Loucy (cell line): ENCODE measurements around the gene PHLDB2.
A peak's percentile ranks its signal among the peaks of the same experiment; 100 is the strongest.

Source experiments
- H2AFZ ChIP-seq: fragments of 200-600 bp; sonication (generic); 2 replicates; pipeline ENCODE4 v1.6.0; 2016; ENCODE audit warnings: antibody characterized with exemption, mild to moderate bottlenecking, low read length, moderate library complexity
- H3F3A ChIP-seq: fragments of 200-600 bp; 2 replicates; pipeline ENCODE4 v1.6.0; 2016; ENCODE audit warnings: antibody characterized with exemption, low read depth, mild to moderate bottlenecking
- H3K27me3 ChIP-seq: fragments of 200-600 bp; sonication (generic); 2 replicates; pipeline ENCODE4 v1.6.1; 2014; ENCODE audit warnings: low read length, mild to moderate bottlenecking; ENCODE audit not compliant: insufficient read depth, poor library complexity, severe bottlenecking
- H3K36me3 ChIP-seq: fragments of 200-600 bp; sonication (generic); 2 replicates; pipeline ENCODE4 v1.6.1; 2016; ENCODE audit warnings: low read length; ENCODE audit not compliant: insufficient read depth
- H3K4me1 ChIP-seq: fragments of 200-600 bp; sonication (generic); 2 replicates; pipeline ENCODE4 v1.5.1; 2014; ENCODE audit warnings: low read length, mild to moderate bottlenecking; ENCODE audit not compliant: insufficient read depth, poor library complexity, severe bottlenecking
- H3K4me2 ChIP-seq: fragments of 200-600 bp; sonication (generic); 2 replicates; pipeline ENCODE4 v1.6.0; 2014; ENCODE audit warnings: antibody characterized with exemption, low read length, low read depth, mild to moderate bottlenecking; ENCODE audit not compliant: poor library complexity, severe bottlenecking
- H3K4me3 ChIP-seq: fragments of 200-600 bp; sonication (generic); 2 replicates; pipeline ENCODE4 v1.5.1; 2014; ENCODE audit warnings: low read length, mild to moderate bottlenecking, mixed read lengths; ENCODE audit not compliant: poor library complexity, severe bottlenecking
- H3K79me2 ChIP-seq: fragments of 200-600 bp; sonication (generic); 2 replicates; pipeline ENCODE4 v1.6.1; 2014; ENCODE audit warnings: low read length; ENCODE audit not compliant: insufficient read depth
- H3K9ac ChIP-seq: fragments of 200-600 bp; sonication (generic); 2 replicates; pipeline ENCODE4 v1.6.0; 2014; ENCODE audit warnings: mild to moderate bottlenecking, low read depth, low read length, moderate library complexity; ENCODE audit not compliant: poor library complexity, severe bottlenecking
- H3K9me2 ChIP-seq: fragments of 200-600 bp; sonication (generic); replicated peaks from 2 replicates; pipeline ENCODE4 v1.6.1; 2016; ENCODE audit warnings: low read depth, low read length, mixed read lengths
- H3K9me3 ChIP-seq: fragments of 200-600 bp; sonication (generic); 2 replicates; pipeline ENCODE4 v1.6.1; 2014; ENCODE audit warnings: mild to moderate bottlenecking, antibody characterized with exemption, low read length, low read depth; ENCODE audit not compliant: insufficient read depth
- H4K20me1 ChIP-seq: fragments of 200-600 bp; sonication (generic); 2 replicates; pipeline ENCODE4 v1.6.0; 2014; ENCODE audit warnings: antibody characterized with exemption, low read length, mild to moderate bottlenecking; ENCODE audit not compliant: insufficient read depth, poor library complexity, severe bottlenecking
- CTCF ChIP-seq: fragments of 200-600 bp; sonication (generic); conservative IDR thresholded peaks from 2 replicates; pipeline ENCODE4 v1.5.1; 2014; ENCODE audit warnings: mild to moderate bottlenecking, antibody characterized with exemption, low read length
- EZH2phosphoT487 ChIP-seq: fragments of 200-600 bp; IDR thresholded peaks from 2 replicates; pipeline ENCODE4 v1.6.1; 2018; ENCODE audit warnings: antibody characterized with exemption, mild to moderate bottlenecking, moderate library complexity, borderline replicate concordance

Gene PHLDB2

GRCh38 chr3:111904376-111905241 lies 45.5 kb downstream of the PHLDB2 start:
- TF ChIP-seq CTCF (no peak), EZH2phosphoT487 (no peak)
- Histone ChIP-seq H3K4me2 (no peak overlapping the region), H3K27me3 (no peaks in the 10 kb centered on the region), H2AFZ (no peak overlapping the region), H3K4me3 (no peak overlapping the region), H4K20me1 (no peaks in the 10 kb centered on the region), H3K9ac (no peak overlapping the region), H3K9me2 (no peaks in the 10 kb centered on the region), H3K36me3 (no peaks in the 10 kb centered on the region), H3F3A (no peaks in the 10 kb centered on the region), H3K9me3 (no peaks in the 10 kb centered on the region), H3K79me2 (no peaks in the 10 kb centered on the region), H3K4me1 (peaks cover 14% of the 10 kb centered on the region)

GRCh38 chr3:111906656-111907055 lies 47.6 kb downstream of the PHLDB2 start:
- no peaks in the 10 kb centered on the region for H3K9me3 ChIP-seq
- no peaks in the 10 kb centered on the region for H3K79me2 ChIP-seq
- H3K4me1 ChIP-seq, result peaks cover 20% of the 10 kb centered on the region
- H3K36me3 ChIP-seq, result no peaks in the 10 kb centered on the region
- H3K27me3 ChIP-seq, result no peaks in the 10 kb centered on the region
- no peak overlapping the region for H2AFZ ChIP-seq
- no peaks in the 10 kb centered on the region for H3K9me2 ChIP-seq
- TF ChIP-seq EZH2phosphoT487 (no peak), CTCF (no peak)
- no peak overlapping the region for H3K4me3 ChIP-seq
- no peaks in the 10 kb centered on the region for H4K20me1 ChIP-seq
- H3F3A ChIP-seq, result no peaks in the 10 kb centered on the region
- no peak overlapping the region for H3K9ac ChIP-seq
- peak overlapping the region; percentile 8 for H3K4me2 ChIP-seq

- Histone ChIP-seq H3K9me2 (no peaks in the 10 kb centered on the region), H2AFZ (no peak overlapping the region), H3K79me2 (no peaks in the 10 kb centered on the region), H4K20me1 (no peaks in the 10 kb centered on the region), H3F3A (no peaks in the 10 kb centered on the region), H3K9me3 (no peaks in the 10 kb centered on the region), H3K9ac (no peak overlapping the region), H3K36me3 (no peaks in the 10 kb centered on the region), H3K27me3 (no peaks in the 10 kb centered on the region), H3K4me3 (no peak overlapping the region), H3K4me1 (peaks cover 24% of the 10 kb centered on the region), H3K4me2 (peak overlapping the region; percentile 8)
- TF ChIP-seq EZH2phosphoT487 (no peak), CTCF (no peak)
Observed at GRCh38 chr3:111907151-111907550, 48.1 kb downstream of the PHLDB2 start.
